HEK293T (cell line): ENCODE data around the gene SUSD3.

Experiments
- CTCF ChIA-PET: fragments of 350-600 bp; formaldehyde crosslinking; extraction: SDS; loops from one replicate; lab custom pipeline; 2021; ENCODE audit warnings: antibody characterized with exemption, inconsistent platforms; lab: Yijun Ruan, JAX
- POLR2A ChIA-PET: fragments of 350-600 bp; formaldehyde crosslinking; extraction: SDS; loops from one replicate; lab custom pipeline; 2020; ENCODE audit warnings: antibody characterized with exemption, inconsistent platforms; lab: Yijun Ruan, JAX
- DNase-seq: peaks from one replicate; pipeline ENCODE4 v3.0.0; 2012; ENCODE audit warnings: mixed read lengths; ENCODE audit errors: extremely low spot score
- CTBP1 ChIP-seq: fragments of 450-650 bp; IDR thresholded peaks from 2 replicates; pipeline ENCODE4 v1.6.1; 2016; ENCODE audit warnings: borderline replicate concordance
- FOXA1 ChIP-seq: fragments of 450-650 bp; IDR thresholded peaks from 2 replicates; pipeline ENCODE4 v1.6.1; 2016; ENCODE audit warnings: mild to moderate bottlenecking
- FOXM1 ChIP-seq: fragments of 450-650 bp; IDR thresholded peaks from 2 replicates; pipeline ENCODE4 v1.6.1; 2017; ENCODE audit warnings: mild to moderate bottlenecking, borderline replicate concordance
- NFRKB ChIP-seq: fragments of 450-650 bp; IDR thresholded peaks from 2 replicates; pipeline ENCODE4 v1.6.1; 2016; ENCODE audit warnings: mild to moderate bottlenecking, moderate library complexity
- TARDBP ChIP-seq: fragments of 450-650 bp; IDR thresholded peaks from 2 replicates; pipeline ENCODE4 v1.6.1; 2016

SUSD3 gene

GRCh38 chr9:93133681-93134014, 75.1 kb downstream of the SUSD3 start:
- DNase-seq: peak; percentile 60
- CTCF ChIA-PET: interaction anchor here (1.1 kb wide), 1 partner anchor 432 kb away, joined by 5 read pairs; no protein-coding TSS in a partner anchor
- TF ChIP-seq NFRKB (no peak), FOXA1 (no peak), CTBP1 (no peak)

GRCh38 chr9:93134015-93134739, 75.7 kb downstream of the SUSD3 start, which contains the start of gene NINJ1:
Gene NINJ1 (minus strand): TSS chr9:93134251. CDS start chr9:93134217, 34 bp downstream.
- TF ChIP-seq FOXM1: 0 out of 2 replicates have a peak, but pooled peaks have one; percentile 17
- no peak for TF ChIP-seq TARDBP
- CTCF ChIA-PET: interaction anchor here (1.1 to 1.3 kb wide), 2 partner anchors 27 to 431 kb away, joined by 4 to 5 read pairs; no protein-coding TSS in a partner anchor
- POLR2A ChIA-PET: interaction anchor here (0.7 to 1.4 kb wide), 8 partner anchors 8 to 23 kb away, joined by 3 to 6 read pairs (median 4); no protein-coding TSS in a partner anchor
- DNase-seq: peak; percentile 92

More at GRCh38 chr9:93133681-93134014, 75.1 kb downstream of the SUSD3 start:
- POLR2A ChIA-PET: interaction anchor here (0.8 to 1.4 kb wide), 5 partner anchors 8 to 18 kb away, joined by 3 to 6 read pairs (median 3); no protein-coding TSS in a partner anchor
